Esophagus squamous epithelium (tissue), 5 donors: Measurements from ENCODE around the gene SAC3D1. TPM values are rescaled to one million over a fixed set of nuclear protein-coding genes. Genes with fewer than 3 reads are reported as not detected.

Experiments used
- DNase-seq: peaks from one replicate; lab custom pipeline; 2025; lab: John Stamatoyannopoulos, UW
- H3K27ac ChIP-seq, 4 donors: fragments of 200-600 bp; sonication (generic); one replicate each; pipeline ENCODE4 v1.5.1; 2016 to 2019; ENCODE audit warnings: mild to moderate bottlenecking in 1 of 4
- H3K27me3 ChIP-seq, 4 donors: fragments of 200-600 bp; sonication (generic); 1 replicate in 3 of 4; 2 replicates in 1 of 4; pipeline versions ENCODE4 v1.5.1 to v1.6.0; 2017 to 2021; ENCODE audit warnings: antibody characterized with exemption in 1 of 4
- H3K36me3 ChIP-seq, 3 donors: fragments of 200-600 bp; sonication (generic); one replicate each; pipeline ENCODE4 v1.5.1; 2016 to 2019
- H3K4me1 ChIP-seq, 3 donors: fragments of 200-600 bp; sonication (generic); one replicate each; pipeline ENCODE4 v1.5.1; 2017 to 2019
- H3K4me3 ChIP-seq, 4 donors: fragments of 200-600 bp; sonication (generic); 1 replicate in 3 of 4; 2 replicates in 1 of 4; pipeline ENCODE4 v1.5.1; 2016 to 2019; ENCODE audit warnings: mild to moderate bottlenecking in 2 of 4, moderate library complexity in 1 of 4
- H3K9me3 ChIP-seq, 3 donors: fragments of 200-600 bp; sonication (generic); one replicate each; pipeline ENCODE4 v1.5.1; 2016 to 2019
- CTCF ChIP-seq, 6 experiments: fragments of 450-650 bp in 4 of 6; fragments of 200-600 bp in 2 of 6; sonication (generic) in 2 of 6; IDR thresholded peaks; one replicate each; pipeline ENCODE4 v1.5.1; 2016 to 2019; ENCODE audit warnings: antibody characterized with exemption in 6 of 6, mild to moderate bottlenecking in 4 of 6, moderate library complexity in 4 of 6
- POLR2A ChIP-seq, 4 donors: fragments of 450-650 bp; IDR thresholded peaks; one replicate each; pipeline ENCODE4 v1.6.1; 2017; ENCODE audit warnings: antibody characterized with exemption in 4 of 4, mild to moderate bottlenecking in 4 of 4, moderate library complexity in 3 of 4
- WGBS, 2 donors: methylation state at CpG; one replicate each; pipeline ENCODE4 v1.1.5; 2018; 5-methylcytosine and 5-hydroxymethylcytosine counted together
- intact Hi-C: fragments of 100-400 bp; cut with DNase I; formaldehyde crosslinking; loops from one replicate; pipeline ENCODE4 v1.15.0; 2022
- total RNA-seq, 4 donors: library from RNA; depleted of rRNA; stranded (reverse); fragments of >200 nt; gene quantifications; one replicate each; pipeline ENCODE4 v1.1.0, GENCODE V29; 2016
- donor health status: DM: yes; HTN: yes; CAD: no.

Gene SAC3D1
- total RNA-seq, 4 donors from 2014 or later = 9.2 to 19.0 (median 15.1) TPM

GRCh38 chr11:65084598-65085375 is 43.8 kb downstream of the SAC3D1 start:
- Histone ChIP-seq H3K27me3 (no peaks in the 10 kb centered on the region), H3K36me3 (peaks cover 7 to 49% (median 29%) of the 10 kb centered on the region in 3 donors), H3K27ac (peak overlapping the region; percentile 90 to 99 (median 97)), H3K4me3 (peak overlapping the region; percentile 44 to 90 (median 79)), H3K9me3 (no peaks in the 10 kb centered on the region), H3K4me1 (peaks cover 11 to 30% (median 14%) of the 10 kb centered on the region in 3 donors)
- TF ChIP-seq CTCF (IDR thresholded peaks at IDR 0.05) (no peak), POLR2A (IDR thresholded peaks at IDR 0.05) (no peak)
- no peak for DNase-seq
- 37 to 39% methylated on average over 17 to 23 of the region's 23 CpGs for WGBS, 2 donors
- intact Hi-C loops = no loop called here

- H3K36me3 ChIP-seq = peaks cover 7 to 51% (median 29%) of the 10 kb centered on the region in 3 donors
These were observed 44.4 kb downstream of the SAC3D1 start for GRCh38 chr11:65085446-65085845.

GRCh38 chr11:65086809-65087208 is 45.8 kb downstream of the SAC3D1 start:
- H3K27ac ChIP-seq = no peak overlapping the region
- peaks cover 7 to 51% (median 29%) of the 10 kb centered on the region in 3 donors for H3K36me3 ChIP-seq
- intact Hi-C loops = no loop called here
- H3K27me3 ChIP-seq = no peaks in the 10 kb centered on the region
- no peak for DNase-seq
- 75 to 86% methylated on average over 1 to 3 of the region's 9 CpGs for WGBS, 2 donors
- no peak for TF ChIP-seq CTCF (IDR thresholded peaks at IDR 0.05)
- no peak for TF ChIP-seq POLR2A (IDR thresholded peaks at IDR 0.05)
- H3K9me3 ChIP-seq = no peaks in the 10 kb centered on the region
- no peak overlapping the region for H3K4me3 ChIP-seq
- H3K4me1 ChIP-seq = peaks cover 11 to 30% (median 14%) of the 10 kb centered on the region in 3 donors

More at GRCh38 chr11:65085446-65085845, 44.4 kb downstream of the SAC3D1 start:
- DNase-seq = no peak
- WGBS, 2 donors = 77 to 85% methylated on average over 4 of the region's 4 CpGs
- Histone ChIP-seq H3K27me3 (no peaks in the 10 kb centered on the region), H3K27ac (no peak overlapping the region), H3K4me3 (no peak overlapping the region), H3K9me3 (no peaks in the 10 kb centered on the region), H3K4me1 (peaks cover 11 to 30% (median 14%) of the 10 kb centered on the region in 3 donors)
- intact Hi-C loops = no loop called here
- TF ChIP-seq POLR2A (IDR thresholded peaks at IDR 0.05) = no peak
- TF ChIP-seq CTCF (IDR thresholded peaks at IDR 0.05) = no peak

GRCh38 chr11:65087216-65087615 is 46.2 kb downstream of the SAC3D1 start:
- DNase-seq = no peak
- no peak overlapping the region for H3K4me3 ChIP-seq
- intact Hi-C loops = no loop called here
- H3K4me1 ChIP-seq = peaks cover 11 to 30% (median 14%) of the 10 kb centered on the region in 3 donors
- 85 to 95% methylated on average over 6 to 11 of the region's 11 CpGs for WGBS, 2 donors
- no peaks in the 10 kb centered on the region for H3K9me3 ChIP-seq
- H3K27ac ChIP-seq = no peak overlapping the region
- H3K36me3 ChIP-seq = peaks cover 7 to 51% (median 29%) of the 10 kb centered on the region in 3 donors
- TF ChIP-seq POLR2A (IDR thresholded peaks at IDR 0.05) = no peak
- TF ChIP-seq CTCF (IDR thresholded peaks at IDR 0.05) = no peak
- H3K27me3 ChIP-seq = no peaks in the 10 kb centered on the region

- Histone ChIP-seq H3K9me3 (no peaks in the 10 kb centered on the region), H3K27ac (no peak overlapping the region), H3K36me3 (peaks cover 7 to 51% (median 29%) of the 10 kb centered on the region in 3 donors), H3K27me3 (no peaks in the 10 kb centered on the region), H3K4me3 (no peak overlapping the region), H3K4me1 (peaks cover 11 to 27% (median 14%) of the 10 kb centered on the region in 3 donors)
- intact Hi-C loops = no loop called here
- no peak for DNase-seq
- 100% methylated on average over 1 of the region's 15 CpGs for WGBS, 2 donors
- TF ChIP-seq CTCF (IDR thresholded peaks at IDR 0.05) = no peak
- TF ChIP-seq POLR2A (IDR thresholded peaks at IDR 0.05) = no peak
These were observed 46.8 kb downstream of the SAC3D1 start for GRCh38 chr11:65087827-65088226.
